Activated CD4-positive, alpha-beta memory T cell treated with anti-CD3 and anti-CD28 coated beads for 36 hours (primary cell): ENCODE measurements around the gene GAP43. TPM values are rescaled to one million over a fixed set of nuclear protein-coding genes. Genes with fewer than 3 reads are reported as not detected.

ENCODE experiments used
- CTCF ChIA-PET: fragments of 350-600 bp; sonication (Branson Sonifier 250); formaldehyde crosslinking; loops from one replicate; lab custom pipeline; 2021; ENCODE audit warnings: antibody characterized with exemption, inconsistent platforms; lab: Charles Lee
- POLR2A ChIA-PET: fragments of 350-600 bp; sonication (Branson Sonifier 250); formaldehyde crosslinking; loops from one replicate; lab custom pipeline; 2021; ENCODE audit warnings: antibody characterized with exemption; lab: Charles Lee
- DNase-seq: peaks from one replicate; pipeline ENCODE4 v3.0.0-alpha.2; 2020
- H3K27ac Mint-ChIP-seq: one replicate; pipeline ENCODE4 v1.8.0; 2021; ENCODE audit warnings: mixed read lengths
- H3K27me3 Mint-ChIP-seq: one replicate; pipeline ENCODE4 v1.8.0; 2021; ENCODE audit warnings: mixed read lengths
- H3K36me3 Mint-ChIP-seq: one replicate; pipeline ENCODE4 v1.8.0; 2021; ENCODE audit warnings: mixed read lengths
- H3K4me1 Mint-ChIP-seq: one replicate; pipeline ENCODE4 v1.8.0; 2021; ENCODE audit warnings: low read depth, mixed read lengths
- H3K4me3 Mint-ChIP-seq: one replicate; pipeline ENCODE4 v1.8.0; 2021; ENCODE audit warnings: mild to moderate bottlenecking, mixed read lengths
- H3K9me3 Mint-ChIP-seq: one replicate; pipeline ENCODE4 v1.8.0; 2021; ENCODE audit warnings: mixed read lengths
- intact Hi-C: fragments of 100-400 bp; cut with micrococcal nuclease; formaldehyde crosslinking; loops from one replicate; pipeline ENCODE4 v1.15.1; 2023
- total RNA-seq, 2 experiments: library from RNA; stranded (reverse); gene quantifications; one replicate each; pipeline ENCODE4 v1.2.3, GENCODE V29; 2021

The GAP43 gene
- total RNA-seq, 2 experiments from 2014 or later = not detected

DNA sequence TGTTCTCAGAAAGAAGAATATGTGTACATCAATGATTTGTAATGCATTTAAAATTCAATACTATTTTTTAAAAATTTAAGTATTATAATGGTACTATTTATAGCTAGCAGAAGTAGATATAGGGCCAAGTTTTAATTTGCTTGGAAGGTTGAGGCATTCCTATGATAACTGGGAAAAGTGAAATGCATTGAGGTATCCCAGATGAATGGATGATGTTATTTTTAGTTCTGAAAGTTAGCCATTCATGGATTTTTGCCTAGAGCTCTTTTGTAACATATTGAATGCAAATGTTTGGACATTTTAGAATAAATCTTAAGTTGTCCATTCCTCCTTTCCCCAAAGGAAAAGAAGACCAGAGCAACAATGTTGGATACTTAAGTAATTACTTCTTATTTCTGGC is 47.6 kb downstream of the GAP43 start:
- POLR2A ChIA-PET = no interaction called here
- no peak overlapping the region for H3K4me3 Mint-ChIP-seq
- no peak for DNase-seq
- no peaks in the 10 kb centered on the region for H3K9me3 Mint-ChIP-seq
- H3K4me1 Mint-ChIP-seq = peaks cover 22% of the 10 kb centered on the region
- intact Hi-C loops = no loop called here
- no peak overlapping the region for H3K27ac Mint-ChIP-seq
- CTCF ChIA-PET = no interaction called here
- H3K36me3 Mint-ChIP-seq = no peaks in the 10 kb centered on the region
- peaks cover under 1% of the 10 kb centered on the region for H3K27me3 Mint-ChIP-seq

DNA sequence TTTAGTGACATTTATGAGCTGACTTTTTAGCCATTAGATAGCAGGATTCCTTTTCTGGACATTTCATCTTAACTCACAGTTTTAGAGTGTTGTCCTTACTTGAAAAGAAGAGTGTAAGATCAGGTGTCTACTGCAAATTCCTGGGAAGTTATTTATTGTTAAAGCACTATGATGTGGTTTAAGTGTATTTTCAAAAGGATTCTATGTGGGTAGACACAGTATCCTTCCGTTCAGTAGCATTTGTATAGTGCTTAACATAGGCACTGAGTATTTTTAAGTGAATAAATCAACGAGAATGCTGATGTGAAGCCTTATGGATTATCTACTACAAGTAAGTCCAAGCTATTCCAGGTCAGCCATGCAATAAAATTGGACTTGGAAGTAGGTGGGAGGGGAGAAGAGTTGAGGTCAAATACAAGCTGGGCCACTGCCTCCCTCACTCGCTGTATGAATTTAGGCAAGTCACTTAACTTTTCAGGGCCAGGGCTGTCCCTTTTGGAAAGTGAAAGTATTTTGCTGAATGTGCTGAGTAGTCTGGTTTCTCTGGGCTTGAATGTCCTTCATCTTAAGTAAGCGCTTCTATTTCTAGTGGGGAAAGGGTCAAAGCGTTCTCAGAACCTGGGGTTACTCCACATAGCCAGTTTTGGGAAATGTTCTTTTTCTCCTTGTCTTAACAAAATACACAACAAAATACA is 48.6 kb downstream of the GAP43 start:
- DNase-seq = no peak
- intact Hi-C loops = no loop called here
- ChIA-PET POLR2A (interaction anchor here (0.6 kb wide), 1 partner anchor 1608 kb away, joined by 3 read pairs; no protein-coding TSS in a partner anchor), CTCF (no interaction called here)
- no peaks in the 10 kb centered on the region for H3K36me3 Mint-ChIP-seq
- no peak overlapping the region for H3K4me3 Mint-ChIP-seq
- H3K27me3 Mint-ChIP-seq = peaks cover 6% of the 10 kb centered on the region
- no peaks in the 10 kb centered on the region for H3K9me3 Mint-ChIP-seq
- H3K27ac Mint-ChIP-seq = no peak overlapping the region
- H3K4me1 Mint-ChIP-seq = peaks cover 12% of the 10 kb centered on the region

DNA sequence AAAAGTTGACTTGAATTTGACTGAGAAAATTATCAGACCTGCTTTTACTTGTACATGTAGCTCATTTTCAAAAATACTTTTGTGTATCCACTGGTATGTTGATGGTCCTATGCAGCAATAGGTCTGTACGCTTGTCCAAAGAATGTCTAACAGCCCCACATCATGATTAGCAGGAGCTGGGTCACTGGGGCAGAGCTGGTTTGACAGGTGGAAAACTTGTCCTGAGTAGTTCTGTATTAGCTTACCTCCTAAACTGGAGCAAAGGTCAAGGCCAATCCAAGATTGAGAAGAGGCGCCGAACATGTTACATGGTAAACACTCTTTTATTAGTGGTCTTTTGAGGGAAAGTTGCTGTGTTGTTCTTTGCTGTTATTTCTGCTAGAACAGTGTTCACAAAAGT is 50.6 kb downstream of the GAP43 start:
- intact Hi-C loops = no loop called here
- Mint-ChIP-seq H3K27me3 (peaks cover 10% of the 10 kb centered on the region), H3K9me3 (no peaks in the 10 kb centered on the region)

DNA sequence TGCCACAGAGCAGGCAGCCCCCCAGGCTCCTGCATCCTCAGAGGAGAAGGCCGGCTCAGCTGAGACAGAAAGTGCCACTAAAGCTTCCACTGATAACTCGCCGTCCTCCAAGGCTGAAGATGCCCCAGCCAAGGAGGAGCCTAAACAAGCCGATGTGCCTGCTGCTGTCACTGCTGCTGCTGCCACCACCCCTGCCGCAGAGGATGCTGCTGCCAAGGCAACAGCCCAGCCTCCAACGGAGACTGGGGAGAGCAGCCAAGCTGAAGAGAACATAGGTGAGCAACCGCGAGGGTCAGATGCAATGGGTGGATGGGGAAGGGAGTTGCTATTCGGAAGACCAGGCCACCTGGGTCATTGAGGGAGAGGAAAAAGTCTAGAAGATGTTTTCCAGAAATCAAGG is 53.0 kb downstream of the GAP43 start:
- Mint-ChIP-seq H3K27ac (no peak overlapping the region), H3K9me3 (no peaks in the 10 kb centered on the region), H3K4me1 (peaks cover 2% of the 10 kb centered on the region), H3K27me3 (peaks cover 20% of the 10 kb centered on the region), H3K36me3 (no peaks in the 10 kb centered on the region), H3K4me3 (no peak overlapping the region)
- CTCF ChIA-PET = interaction anchor here (1.2 kb wide), 1 partner anchor 17 kb away, joined by 3 read pairs; no protein-coding TSS in a partner anchor
- intact Hi-C loops = no loop called here
- no peak for DNase-seq
- POLR2A ChIA-PET = no interaction called here

More for the DNA sequence above, 50.6 kb downstream of the GAP43 start:
- POLR2A ChIA-PET = no interaction called here
- CTCF ChIA-PET = interaction anchor here (0.8 kb wide), 1 partner anchor 9 kb away, joined by 4 read pairs; no protein-coding TSS in a partner anchor
- no peaks in the 10 kb centered on the region for H3K36me3 Mint-ChIP-seq
- DNase-seq = no peak
- H3K4me3 Mint-ChIP-seq = no peak overlapping the region
- H3K4me1 Mint-ChIP-seq = no peaks in the 10 kb centered on the region
- H3K27ac Mint-ChIP-seq = no peak overlapping the region

DNA sequence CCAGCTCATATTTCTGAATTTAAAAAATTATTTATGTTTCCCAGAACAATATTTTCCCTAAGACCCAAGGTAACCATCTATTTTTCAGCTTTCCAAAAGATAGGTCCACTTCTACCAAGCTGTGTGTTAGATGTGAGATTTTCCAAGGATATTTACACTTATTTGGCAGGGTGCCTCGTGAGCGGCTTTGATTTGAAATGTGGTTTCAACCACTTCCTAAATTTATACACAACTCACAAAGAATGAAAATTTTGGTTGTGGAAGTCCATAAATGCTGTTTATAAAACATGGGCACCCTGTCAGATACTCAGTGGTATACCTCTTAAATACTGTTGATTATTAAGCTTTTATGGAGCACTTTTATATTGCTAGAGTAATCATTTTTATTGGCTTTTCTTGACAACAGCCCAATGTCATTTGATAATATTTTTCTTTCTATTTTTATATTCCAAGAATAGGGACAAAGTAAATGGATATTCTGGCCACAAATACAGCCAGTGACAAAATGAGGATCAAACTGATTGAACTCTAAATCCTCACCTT is 57.6 kb downstream of the GAP43 start:
- H3K36me3 Mint-ChIP-seq = no peaks in the 10 kb centered on the region
- DNase-seq = no peak
- POLR2A ChIA-PET = no interaction called here
- intact Hi-C loops = no loop called here
- peaks cover 20% of the 10 kb centered on the region for H3K27me3 Mint-ChIP-seq
- H3K9me3 Mint-ChIP-seq = no peaks in the 10 kb centered on the region
- no peak overlapping the region for H3K4me3 Mint-ChIP-seq
- H3K4me1 Mint-ChIP-seq = peaks cover 2% of the 10 kb centered on the region
- no peak overlapping the region for H3K27ac Mint-ChIP-seq
- CTCF ChIA-PET = no interaction called here

DNA sequence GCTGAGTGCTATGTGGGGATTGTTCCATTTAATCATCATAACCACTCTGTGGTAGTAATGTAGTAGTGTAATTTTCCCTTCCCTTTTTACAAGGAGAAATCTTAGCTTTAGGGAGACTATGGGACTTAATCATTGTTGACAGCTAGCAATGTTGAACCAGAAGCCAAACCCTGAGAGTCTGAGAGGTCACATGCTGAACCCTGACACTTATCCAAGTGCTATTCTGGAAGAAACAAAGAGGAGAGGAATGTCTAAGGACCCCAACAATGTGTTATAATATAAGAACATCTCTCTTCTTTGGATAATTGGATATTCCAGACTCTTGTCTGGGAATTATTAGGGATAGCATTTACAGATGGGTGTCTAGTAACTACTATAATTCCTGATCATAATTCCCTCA is 58.4 kb downstream of the GAP43 start:
- intact Hi-C loops = no loop called here
- CTCF ChIA-PET = interaction anchor here (1.1 kb wide), 1 partner anchor 12 kb away, joined by 5 read pairs; no protein-coding TSS in a partner anchor
- Mint-ChIP-seq H3K4me3 (no peak overlapping the region), H3K27ac (no peak overlapping the region), H3K36me3 (no peaks in the 10 kb centered on the region), H3K9me3 (no peaks in the 10 kb centered on the region), H3K4me1 (peaks cover 2% of the 10 kb centered on the region), H3K27me3 (peaks cover 17% of the 10 kb centered on the region)
- DNase-seq = no peak
- POLR2A ChIA-PET = no interaction called here

DNA sequence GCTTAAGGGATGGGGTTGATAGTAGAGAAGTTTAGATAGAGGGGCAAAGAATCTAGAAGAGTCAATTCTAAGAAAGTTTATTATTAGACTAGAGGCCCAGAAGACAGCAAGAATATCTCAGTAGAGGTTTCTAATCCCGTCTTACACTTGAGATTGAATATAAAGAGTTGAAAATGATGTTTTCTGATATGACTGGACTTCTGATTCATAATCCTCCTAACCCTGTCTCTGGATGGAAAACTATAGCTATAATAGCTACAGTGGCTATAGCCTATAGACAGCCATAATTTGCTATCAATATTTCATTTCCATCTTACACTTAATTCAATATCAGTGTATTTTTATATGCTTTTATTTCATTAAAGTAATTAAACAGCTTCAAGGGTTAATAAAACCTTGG is 60.0 kb downstream of the GAP43 start:
- H3K9me3 Mint-ChIP-seq = no peaks in the 10 kb centered on the region
- H3K4me1 Mint-ChIP-seq = peaks cover 2% of the 10 kb centered on the region
- no peak for DNase-seq
- H3K27me3 Mint-ChIP-seq = peaks cover 14% of the 10 kb centered on the region
- ChIA-PET CTCF (interaction anchor here (1.2 kb wide), 2 partner anchors 9 to 16 kb away, joined by 3 to 4 read pairs; no protein-coding TSS in a partner anchor), POLR2A (no interaction called here)
- no peak overlapping the region for H3K4me3 Mint-ChIP-seq
- no peak overlapping the region for H3K27ac Mint-ChIP-seq
- no peaks in the 10 kb centered on the region for H3K36me3 Mint-ChIP-seq
- intact Hi-C loops = no loop called here

DNA sequence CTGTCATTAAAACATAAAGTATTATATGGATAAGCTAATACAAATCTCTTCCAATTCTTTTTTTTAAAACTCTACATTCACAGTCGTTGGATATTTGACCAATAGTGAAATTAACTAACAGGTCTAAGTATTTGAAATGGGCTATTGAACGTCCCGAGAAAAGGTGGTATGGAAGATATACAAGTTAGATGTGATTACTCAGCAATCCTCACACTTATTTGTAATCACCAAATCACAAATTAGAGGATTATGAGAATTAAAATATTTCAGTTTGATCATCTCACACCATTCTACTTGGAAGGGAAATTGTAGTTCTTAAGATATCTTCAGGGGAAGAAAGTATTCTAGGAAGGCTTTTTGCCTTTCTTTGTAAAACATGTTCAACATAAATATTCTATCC is 60.5 kb downstream of the GAP43 start:
- Mint-ChIP-seq H3K27me3 (peaks cover 13% of the 10 kb centered on the region), H3K9me3 (no peaks in the 10 kb centered on the region), H3K4me3 (no peak overlapping the region), H3K36me3 (no peaks in the 10 kb centered on the region), H3K27ac (no peak overlapping the region), H3K4me1 (peaks cover 2% of the 10 kb centered on the region)
- DNase-seq = no peak
- intact Hi-C loops = no loop called here
- CTCF ChIA-PET = interaction anchor here (1.2 kb wide), 1 partner anchor 16 kb away, joined by 3 read pairs; no protein-coding TSS in a partner anchor
- POLR2A ChIA-PET = no interaction called here

DNA sequence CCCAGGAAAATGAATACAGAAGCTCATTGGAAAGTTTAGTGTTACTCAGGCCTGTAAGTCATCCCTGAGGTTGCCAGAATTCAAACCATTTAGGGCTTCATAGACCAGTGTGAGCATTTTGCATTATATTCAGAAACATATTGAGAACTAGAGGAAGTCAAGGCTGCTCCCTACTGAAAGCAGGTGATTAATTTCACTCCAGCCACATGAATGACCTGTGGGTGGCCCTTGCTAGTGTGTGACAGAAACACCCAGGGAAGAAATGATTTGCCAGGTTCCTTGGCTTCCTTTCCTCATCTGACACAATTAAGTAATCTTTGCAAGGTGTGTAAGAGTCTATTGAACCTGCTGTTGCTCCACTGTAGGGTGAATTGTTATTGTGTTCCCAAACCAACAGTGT is 61.8 kb downstream of the GAP43 start:
- Mint-ChIP-seq H3K4me1 (peaks cover 2% of the 10 kb centered on the region), H3K27me3 (peaks cover 6% of the 10 kb centered on the region), H3K9me3 (no peaks in the 10 kb centered on the region), H3K36me3 (no peaks in the 10 kb centered on the region), H3K4me3 (no peak overlapping the region), H3K27ac (no peak overlapping the region)
- ChIA-PET POLR2A (no interaction called here), CTCF (no interaction called here)
- peak; percentile 33 for DNase-seq
- intact Hi-C loops = no loop called here

DNA sequence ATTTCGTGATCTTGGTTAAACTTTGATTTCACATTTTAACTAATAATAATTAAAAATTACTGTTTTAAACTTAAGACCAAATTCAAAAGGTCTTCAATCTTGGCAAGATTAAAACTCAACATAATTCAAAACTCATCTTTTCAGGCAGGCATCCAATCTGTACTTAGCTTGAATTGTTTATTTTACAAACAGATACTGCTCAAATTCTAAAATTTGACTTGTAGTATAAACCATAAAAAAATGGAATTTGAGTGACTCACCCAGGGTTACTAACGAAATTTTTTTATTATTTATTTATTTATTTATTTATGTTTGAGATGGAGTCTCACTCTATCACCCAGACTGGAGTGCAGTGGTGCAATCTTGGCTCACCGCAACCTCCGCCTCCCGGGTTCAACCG is 64.4 kb downstream of the GAP43 start:
- ChIA-PET CTCF (no interaction called here), POLR2A (no interaction called here)
- Mint-ChIP-seq H3K4me3 (no peak overlapping the region), H3K27me3 (peaks cover 1% of the 10 kb centered on the region), H3K4me1 (no peaks in the 10 kb centered on the region), H3K9me3 (no peaks in the 10 kb centered on the region), H3K27ac (no peak overlapping the region), H3K36me3 (no peaks in the 10 kb centered on the region)
- no peak for DNase-seq
- intact Hi-C loops = no loop called here

DNA sequence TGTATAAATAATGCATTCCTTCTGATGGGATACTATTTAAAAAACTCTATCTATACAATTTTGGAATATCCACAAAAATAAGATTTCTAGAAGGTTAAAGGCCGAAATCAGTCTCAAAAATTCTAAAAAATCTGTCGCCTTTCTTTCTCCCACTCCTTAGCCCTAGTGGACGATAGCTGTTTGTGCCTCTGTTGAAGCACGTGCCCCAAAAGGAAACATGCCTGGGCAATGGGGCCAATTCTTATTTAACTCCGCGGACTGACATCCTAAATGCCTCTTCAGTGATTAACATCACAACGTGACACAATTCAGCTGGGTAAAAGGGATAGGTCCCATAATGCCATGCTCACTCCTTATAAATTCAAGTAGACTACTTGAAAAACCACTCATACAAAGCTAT is 65.1 kb downstream of the GAP43 start:
- Mint-ChIP-seq H3K27ac (no peak overlapping the region), H3K4me3 (no peak overlapping the region), H3K27me3 (peaks cover 1% of the 10 kb centered on the region), H3K4me1 (no peaks in the 10 kb centered on the region), H3K36me3 (no peaks in the 10 kb centered on the region), H3K9me3 (no peaks in the 10 kb centered on the region)
- intact Hi-C loops = no loop called here
- ChIA-PET POLR2A (no interaction called here), CTCF (interaction anchor here (1.1 to 2.3 kb wide), 2 partner anchors 96 to 597 kb away, joined by 4 to 5 read pairs; no protein-coding TSS in a partner anchor)
- no peak for DNase-seq

DNA sequence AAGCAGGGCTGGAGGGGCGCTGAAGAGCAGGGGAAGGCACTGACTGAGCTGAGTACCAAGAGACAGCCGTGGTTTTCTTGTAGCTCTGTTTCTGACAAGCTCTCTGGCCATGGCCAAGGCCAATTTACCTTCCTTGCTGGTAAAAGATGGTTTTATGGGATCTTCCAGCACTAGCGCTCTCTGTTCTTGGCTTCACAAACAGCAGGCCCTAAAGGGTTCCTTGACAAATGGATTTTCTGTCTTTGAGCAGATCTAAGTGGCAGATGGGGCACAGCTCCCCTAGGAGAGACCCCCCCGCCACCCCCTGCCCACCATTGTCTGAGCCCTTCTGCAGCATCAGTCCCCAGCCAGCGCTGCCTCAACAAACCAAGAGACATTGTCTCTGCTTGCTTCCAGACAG is 66.6 kb downstream of the GAP43 start:
- H3K4me1 Mint-ChIP-seq = no peaks in the 10 kb centered on the region
- ChIA-PET POLR2A (no interaction called here), CTCF (interaction anchor here (0.8 to 2.3 kb wide), 3 partner anchors 94 to 598 kb away, joined by 3 to 5 read pairs (median 3); no protein-coding TSS in a partner anchor)
- intact Hi-C loops = loop anchor here (5.0 kb wide), 1 partner anchor 863 kb away; no protein-coding TSS in a partner anchor
- peaks cover 1% of the 10 kb centered on the region for H3K27me3 Mint-ChIP-seq
- H3K27ac Mint-ChIP-seq = no peak overlapping the region
- H3K4me3 Mint-ChIP-seq = no peak overlapping the region
- no peaks in the 10 kb centered on the region for H3K9me3 Mint-ChIP-seq
- no peaks in the 10 kb centered on the region for H3K36me3 Mint-ChIP-seq
- no peak for DNase-seq
